ENCODE measurements around the gene CALHM4. TPM values are rescaled to one million over a fixed set of nuclear protein-coding genes. Genes with fewer than 3 reads are reported as not detected.

Gene CALHM4
- total RNA-seq (2014; rRNA removed; shearing (Covaris generic)) (not detected in 2 replicates), polyA plus RNA-seq (2016; fragmentation: Nextera tagmentation; extraction: Ambion mirVana) (not detected in 2 replicates)

GRCh38 chr6:116553451-116553850 lies at the start of gene CALHM4:
Gene CALHM4 (plus strand): TSS chr6:116553751. CDS start chr6:116553794, 43 bp downstream.
- Histone ChIP-seq H4K20me1 (ENCODE audit: insufficient read depth) (no peaks in the 10 kb centered on the region), H3K27ac (no peak within 1 kb of the TSS)
- in situ Hi-C loops (cut with MboI): no loop called here

GRCh38 chr6:116507324-116507723 lies 46.2 kb upstream of the CALHM4 start:
- Histone ChIP-seq H2AFZ (peak overlapping the region; percentile 30; the same call in 1 of the 2 replicates), H3K27me3 (replicated peaks; ENCODE audit: insufficient read depth) (no peaks in the 10 kb centered on the region), H3K9me2 (ENCODE audit: insufficient read depth) (no peaks in the 10 kb centered on the region), H3K27ac (peak overlapping the region; percentile 36; the same call in 1 of the 2 replicates), H3F3A (ENCODE audit: insufficient read depth) (peaks cover 8% of the 10 kb centered on the region), H3K79me2 (ENCODE audit: insufficient read depth) (no peaks in the 10 kb centered on the region), H3K9me3 (ENCODE audit: low read depth) (no peaks in the 10 kb centered on the region), H3K4me3 (no peak overlapping the region), H3K36me3 (ENCODE audit: low read depth) (no peaks in the 10 kb centered on the region), H3K9ac (0 out of 2 replicates have a peak overlapping the region, but pooled peaks have one; percentile 39), H3K4me2 (ENCODE audit: unreplicated experiment) (peak overlapping the region; percentile 37), H3K4me1 (ENCODE audit: insufficient read depth) (peaks cover 9% of the 10 kb centered on the region), H4K20me1 (ENCODE audit: insufficient read depth) (no peaks in the 10 kb centered on the region)
- WGBS, 2 experiments (ENCODE audit: low coverage in 1 of 2, low lambda C conversion rate in 2 of 2, missing lambda C conversion rate in 2 of 2): 31 to 40% methylated on average over 3 of the region's 3 CpGs
- in situ Hi-C loops (cut with MboI): no loop called here
- TF ChIP-seq EZH2 (IDR thresholded peaks at IDR 0.05; ENCODE audit: insufficient read depth, poor library complexity, severe bottlenecking) (no peak), EZH2phosphoT487 (IDR thresholded peaks at IDR 0.05; ENCODE audit: insufficient read depth, low read depth) (no peak)
- peak; percentile 81 for DNase-seq

More at GRCh38 chr6:116553451-116553850, at the start of gene CALHM4:
- no peak within 1 kb of the TSS for H3K4me2 ChIP-seq (ENCODE audit: unreplicated experiment)
- DNase-seq: no peak
- no peaks in the 10 kb centered on the region for H3K9me3 ChIP-seq (ENCODE audit: low read depth)
- H3K36me3 ChIP-seq (ENCODE audit: low read depth): no peaks in the 10 kb centered on the region
- H3K4me3 ChIP-seq: no peak within 1 kb of the TSS
- H3K27me3 ChIP-seq (replicated peaks; ENCODE audit: insufficient read depth): no peaks in the 10 kb centered on the region
- TF ChIP-seq EZH2 (IDR thresholded peaks at IDR 0.05; ENCODE audit: insufficient read depth, poor library complexity, severe bottlenecking): no peak
- no peak for TF ChIP-seq EZH2phosphoT487 (IDR thresholded peaks at IDR 0.05; ENCODE audit: insufficient read depth, low read depth)
- H3K9me2 ChIP-seq (ENCODE audit: insufficient read depth): no peaks in the 10 kb centered on the region
- peaks cover 36% of the 10 kb centered on the region for H3K4me1 ChIP-seq (ENCODE audit: insufficient read depth)
- H2AFZ ChIP-seq: no peak within 1 kb of the TSS
- H3F3A ChIP-seq (ENCODE audit: insufficient read depth): peaks cover 35% of the 10 kb centered on the region
- H3K79me2 ChIP-seq (ENCODE audit: insufficient read depth): no peaks in the 10 kb centered on the region
- no peak within 1 kb of the TSS for H3K9ac ChIP-seq

- Histone ChIP-seq H2AFZ (no peak overlapping the region), H3K79me2 (ENCODE audit: insufficient read depth) (peaks cover 11% of the 10 kb centered on the region), H3K9me3 (ENCODE audit: low read depth) (no peaks in the 10 kb centered on the region), H3K4me2 (ENCODE audit: unreplicated experiment) (no peak overlapping the region), H3K9ac (no peak overlapping the region), H3K27ac (no peak overlapping the region), H3K36me3 (ENCODE audit: low read depth) (no peaks in the 10 kb centered on the region), H3K9me2 (ENCODE audit: insufficient read depth) (no peaks in the 10 kb centered on the region), H3F3A (ENCODE audit: insufficient read depth) (peaks cover 17% of the 10 kb centered on the region), H3K4me1 (ENCODE audit: insufficient read depth) (peaks cover 18% of the 10 kb centered on the region), H4K20me1 (ENCODE audit: insufficient read depth) (no peaks in the 10 kb centered on the region), H3K4me3 (no peak overlapping the region), H3K27me3 (replicated peaks; ENCODE audit: insufficient read depth) (no peaks in the 10 kb centered on the region)
- no peak for DNase-seq
- in situ Hi-C loops (cut with MboI): no loop called here
- TF ChIP-seq EZH2phosphoT487 (IDR thresholded peaks at IDR 0.05; ENCODE audit: insufficient read depth, low read depth): no peak
- no peak for TF ChIP-seq EZH2 (IDR thresholded peaks at IDR 0.05; ENCODE audit: insufficient read depth, poor library complexity, severe bottlenecking)
Measured at GRCh38 chr6:116508527-116508926, 45.0 kb upstream of the CALHM4 start.

- Histone ChIP-seq H3K9ac (peak within 1 kb of the TSS; percentile 87), H3K9me3 (ENCODE audit: low read depth) (no peaks in the 10 kb centered on the region), H3K4me2 (ENCODE audit: unreplicated experiment) (peak within 1 kb of the TSS; percentile 96), H3K9me2 (ENCODE audit: insufficient read depth) (no peaks in the 10 kb centered on the region), H2AFZ (peak within 1 kb of the TSS; percentile 92), H3F3A (ENCODE audit: insufficient read depth) (peaks cover 17% of the 10 kb centered on the region), H3K27ac (peak within 1 kb of the TSS; percentile 92), H3K4me3 (peak within 1 kb of the TSS; percentile 79), H4K20me1 (ENCODE audit: insufficient read depth) (no peaks in the 10 kb centered on the region), H3K79me2 (ENCODE audit: insufficient read depth) (peaks cover 38% of the 10 kb centered on the region), H3K36me3 (ENCODE audit: low read depth) (no peaks in the 10 kb centered on the region), H3K4me1 (ENCODE audit: insufficient read depth) (peaks cover 22% of the 10 kb centered on the region), H3K27me3 (replicated peaks; ENCODE audit: insufficient read depth) (no peaks in the 10 kb centered on the region)
- no peak for TF ChIP-seq EZH2 (IDR thresholded peaks at IDR 0.05; ENCODE audit: insufficient read depth, poor library complexity, severe bottlenecking)
- TF ChIP-seq EZH2phosphoT487 (IDR thresholded peaks at IDR 0.05; ENCODE audit: insufficient read depth, low read depth): no peak
- in situ Hi-C loops (cut with MboI): no loop called here
- DNase-seq: peak; percentile 94
- WGBS, 2 experiments (ENCODE audit: low coverage in 1 of 2, low lambda C conversion rate in 2 of 2, missing lambda C conversion rate in 2 of 2): 1% methylated on average over 10 of the region's 10 CpGs
Measured at GRCh38 chr6:116511424-116512110, 42.0 kb upstream of the CALHM4 start, which contains the start of gene CALHM5. Gene CALHM5 (plus strand): TSS chr6:116511639. CDS start chr6:116511697, 58 bp downstream.

Data from GM23248 (cell line).